Kasumi-1 (cell line): Measurements from ENCODE around the gene UBAP1.
A peak's percentile ranks its signal among the peaks of the same experiment; 100 is the strongest.
"Not testable (repeated sequence)": the region's sequence is repeated elsewhere in the genome, so short reads cannot be mapped to it uniquely, and the experiment has no call there.

ENCODE experiments used
- DNase-seq, 2 experiments: peaks; one replicate each; lab custom pipeline; 2025; lab: John Stamatoyannopoulos, UW

Gene UBAP1

DNA sequence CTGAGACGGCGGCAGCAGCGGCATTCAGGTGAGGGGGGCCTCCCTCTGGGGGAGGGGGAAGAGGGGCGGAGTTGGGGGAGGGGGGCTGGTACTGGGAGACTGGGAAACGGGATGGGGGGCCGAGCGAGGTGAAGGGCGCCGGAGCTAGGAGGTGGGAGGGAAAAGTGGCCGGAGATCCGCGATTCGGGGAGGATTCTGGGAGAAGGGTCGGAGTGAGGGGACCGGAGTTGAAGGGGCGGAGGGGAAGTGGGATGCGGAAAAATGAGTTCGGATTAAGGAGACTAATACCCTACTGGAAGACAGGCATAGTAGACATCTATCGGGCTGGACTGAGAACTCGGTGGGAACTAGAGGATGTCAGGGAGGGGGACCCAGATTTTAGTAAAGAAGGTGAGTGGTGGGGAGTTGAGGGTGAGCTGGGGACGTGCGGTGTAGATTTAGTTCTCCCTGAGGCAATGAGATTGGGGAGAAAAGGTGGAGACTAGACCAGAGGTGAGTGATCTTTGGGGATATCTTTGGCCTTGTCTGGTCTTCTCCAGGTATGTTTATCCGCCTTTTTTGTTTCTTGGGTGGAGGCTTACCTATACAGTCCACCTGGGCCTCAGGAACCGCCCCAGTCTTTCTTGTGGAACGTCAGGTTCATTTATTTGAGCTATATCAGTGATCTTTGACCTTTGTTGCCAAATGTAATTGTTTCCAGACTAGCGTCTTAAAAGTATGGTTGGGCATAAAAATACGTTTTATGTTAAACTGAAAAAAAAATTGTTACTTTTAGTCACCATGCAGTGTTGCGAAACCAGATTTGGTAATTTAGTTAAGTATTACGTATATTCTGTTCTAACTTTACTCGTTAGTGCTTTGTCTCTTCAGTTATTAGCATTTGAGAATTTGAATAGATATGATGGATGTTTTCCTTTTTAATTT, 632 bp downstream of the UBAP1 start:
- DNase-seq = peak in 1 of 2 experiments; percentile 43

DNA sequence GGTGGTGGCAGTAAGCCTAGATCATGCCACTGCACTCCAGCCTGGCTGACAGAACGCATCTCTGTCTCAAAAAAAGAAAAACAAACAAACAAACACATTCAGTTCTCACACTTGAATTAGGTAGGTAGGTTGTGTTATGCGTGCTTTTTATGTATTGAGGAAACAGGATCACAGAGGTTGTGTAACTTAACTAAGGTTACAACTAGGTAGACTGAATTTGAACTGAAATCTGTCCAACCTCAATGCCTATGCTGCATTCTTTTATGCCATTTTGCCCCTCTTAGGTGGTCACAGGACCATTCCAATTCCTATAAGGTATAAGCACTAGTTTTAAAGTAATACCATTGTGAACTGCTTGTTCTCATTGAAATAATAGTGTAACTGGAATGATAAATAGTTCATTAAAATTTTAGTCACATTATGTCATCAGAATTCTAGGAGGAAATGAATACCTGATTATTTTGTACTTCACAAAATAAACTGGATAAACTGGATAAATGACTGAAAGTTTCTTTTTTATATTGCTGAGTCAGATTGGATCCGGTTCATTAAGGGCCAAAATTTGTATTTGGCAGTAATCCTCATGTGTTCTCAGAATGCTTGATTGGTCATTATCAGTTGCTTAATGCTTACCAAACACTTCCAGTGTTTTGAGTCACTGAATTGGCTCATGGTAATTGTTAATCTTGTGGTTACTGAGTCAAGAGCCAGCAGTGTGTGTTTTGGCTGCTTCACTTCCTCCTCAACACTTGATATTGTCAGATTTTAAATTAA, 7.1 kb downstream of the UBAP1 start:
- DNase-seq = peak; percentile 55

DNA sequence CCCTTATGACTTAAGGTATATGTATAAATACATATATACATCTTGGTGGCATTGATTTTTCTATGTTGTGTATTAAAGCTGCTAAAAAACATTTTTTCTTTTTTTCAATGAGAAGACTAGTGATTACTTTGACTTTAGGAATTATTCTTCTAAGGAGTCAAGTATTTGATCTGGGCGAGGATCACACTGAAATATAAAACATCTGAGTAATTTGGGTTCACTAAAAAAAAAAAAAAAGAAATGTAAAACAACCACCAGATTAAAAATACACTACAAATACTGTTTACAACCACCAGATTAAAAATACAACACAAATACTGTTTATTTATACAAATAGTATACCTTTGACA, 9.0 kb downstream of the UBAP1 start:
- no peak for DNase-seq

DNA sequence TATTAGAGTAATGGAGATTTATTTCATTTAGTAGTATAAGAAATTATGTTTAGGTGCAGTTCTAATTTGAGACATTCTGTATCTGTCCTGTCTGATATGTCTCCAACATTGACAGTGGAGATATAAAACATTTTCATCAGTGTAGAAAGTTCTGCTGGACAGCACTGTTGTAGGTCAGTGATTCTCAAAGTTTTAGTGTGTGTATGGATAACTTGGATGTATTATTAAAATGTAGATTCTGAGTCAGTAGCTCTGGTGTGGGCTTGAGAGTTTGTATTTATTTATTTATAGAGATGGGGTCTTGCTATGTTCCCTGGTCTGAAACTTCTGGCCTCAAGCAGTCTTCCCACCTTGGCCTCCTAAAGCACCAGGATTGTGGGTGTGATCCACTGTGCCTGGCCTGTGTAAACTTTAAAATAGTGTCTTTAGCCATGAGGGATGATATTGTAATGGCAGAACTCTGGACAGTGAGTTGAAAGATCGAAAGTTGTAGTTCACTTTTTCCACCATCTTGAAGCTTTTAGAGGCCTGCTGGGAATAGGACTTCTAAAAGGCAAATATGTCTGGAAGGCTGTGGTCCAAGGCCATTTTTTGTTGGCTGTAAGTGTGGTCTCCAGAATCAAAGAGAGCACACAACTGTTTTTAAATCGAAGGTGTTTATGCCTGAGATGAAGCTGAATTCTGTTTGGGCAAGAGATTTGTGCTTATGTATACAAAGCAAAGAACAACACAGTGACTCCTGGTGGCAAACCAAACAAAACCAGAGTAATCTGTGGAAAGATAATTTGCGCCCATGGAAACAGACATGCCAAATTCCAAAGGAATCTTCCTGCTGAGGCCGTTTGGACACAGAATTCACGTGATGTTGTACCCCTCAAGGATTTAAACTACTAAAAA, 12.4 kb downstream of the UBAP1 start:
- no peak for DNase-seq

DNA sequence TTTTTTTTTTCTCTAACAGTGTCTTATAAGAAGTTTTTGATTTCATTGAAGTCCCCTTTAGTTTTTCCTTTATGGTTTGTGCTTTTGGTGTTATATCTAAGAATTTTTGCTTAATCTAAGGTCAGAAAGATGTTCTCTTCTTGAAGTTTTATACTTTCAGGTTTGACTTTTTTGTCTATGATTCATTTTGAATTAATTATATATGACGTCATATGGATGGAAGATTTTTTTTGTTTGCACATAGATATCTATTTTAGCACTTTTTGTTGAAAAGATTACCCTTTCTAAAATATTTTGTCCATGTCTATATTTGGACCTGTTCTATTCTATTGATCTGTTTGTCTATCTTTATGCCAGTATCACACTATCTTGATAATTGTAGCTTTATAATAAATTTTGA, 16.3 kb downstream of the UBAP1 start:
- no peak for DNase-seq

DNA sequence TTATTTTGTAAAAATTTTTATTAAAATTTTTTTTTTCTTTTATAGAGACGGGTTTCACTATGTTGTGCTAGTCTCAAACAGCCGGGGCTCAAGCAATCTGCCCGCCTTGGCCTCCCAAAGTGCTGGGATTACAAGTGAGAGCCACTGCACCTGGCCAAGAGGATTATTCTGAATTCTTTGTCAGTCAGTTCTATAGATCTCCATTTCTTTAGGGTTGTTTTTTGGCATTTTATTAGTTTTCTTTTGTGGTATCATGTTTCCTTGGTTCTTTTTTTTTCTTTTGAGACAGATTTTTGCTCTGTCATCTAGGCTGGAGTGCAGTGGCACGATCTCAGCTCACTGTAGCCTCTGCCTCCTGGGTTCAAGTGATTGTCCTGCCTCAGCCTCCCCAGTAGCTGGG, 18.4 kb downstream of the UBAP1 start:
- DNase-seq = not testable (repeated sequence)

DNA sequence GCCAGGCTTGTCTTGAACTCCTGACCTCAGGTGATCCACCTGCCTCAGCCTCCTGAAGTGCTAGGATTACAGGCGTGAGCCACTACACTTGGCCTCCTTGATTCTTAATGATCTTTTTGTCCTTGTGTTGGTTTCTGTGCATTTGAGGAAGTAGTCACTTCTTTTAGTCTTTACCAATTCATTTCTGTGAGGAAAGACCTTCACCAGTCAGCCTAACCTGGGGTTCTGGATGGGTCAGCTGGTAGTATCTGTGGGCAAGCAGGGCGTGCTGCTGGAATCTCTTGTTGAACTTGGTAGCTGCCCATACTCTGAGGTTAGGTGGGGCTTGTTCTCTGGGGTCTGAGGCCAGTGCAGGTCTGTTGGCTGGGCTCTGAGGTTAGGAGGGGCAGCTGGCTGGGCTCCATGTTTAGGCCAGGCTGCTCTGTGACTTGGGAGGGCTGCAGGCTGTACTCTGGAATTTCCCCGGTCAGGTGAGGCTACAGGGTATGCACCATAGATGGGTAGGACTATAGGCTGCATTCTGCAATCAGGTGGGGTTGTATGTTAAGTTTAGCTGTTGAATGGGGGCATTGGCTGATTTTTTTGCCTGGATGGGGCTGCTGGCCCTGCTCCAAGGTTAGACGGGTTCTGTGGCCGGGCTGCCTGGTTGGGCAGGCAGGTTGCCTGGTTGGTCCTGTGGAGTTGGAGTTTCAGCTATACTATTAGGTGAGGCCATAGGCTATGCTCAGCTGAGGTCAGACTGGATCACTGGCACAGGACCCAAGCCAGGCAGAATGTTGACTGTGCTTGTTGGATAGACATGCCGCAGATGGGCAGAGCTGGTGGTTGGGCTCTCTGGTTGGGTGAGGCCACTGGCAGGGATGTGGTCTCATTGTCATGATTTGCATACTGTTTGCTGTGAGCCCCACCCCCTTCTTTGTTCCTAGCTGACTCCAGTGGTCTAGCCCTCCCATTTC, 19.2 kb downstream of the UBAP1 start:
- peak in 1 of 2 experiments; percentile 12 for DNase-seq

DNA sequence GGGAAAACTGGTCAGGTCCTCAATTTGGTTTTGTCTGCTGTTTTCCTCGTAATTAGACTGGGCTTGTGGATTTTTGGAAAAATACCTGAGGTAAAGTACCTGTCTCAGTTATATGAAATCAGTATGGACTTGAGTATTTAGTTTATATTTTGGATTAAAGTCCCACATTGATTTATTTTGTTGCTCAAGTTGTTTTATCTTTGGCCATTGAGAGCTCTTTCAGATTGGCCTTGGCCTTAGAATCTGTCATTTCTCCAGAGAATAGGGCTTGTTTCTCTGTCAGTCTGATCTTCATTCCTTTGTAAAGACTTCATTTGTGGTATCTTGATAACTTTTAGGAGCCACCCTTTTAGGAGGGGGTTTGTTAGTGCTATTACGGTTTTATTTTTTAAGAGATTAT, 21.2 kb downstream of the UBAP1 start:
- DNase-seq = no peak

DNA sequence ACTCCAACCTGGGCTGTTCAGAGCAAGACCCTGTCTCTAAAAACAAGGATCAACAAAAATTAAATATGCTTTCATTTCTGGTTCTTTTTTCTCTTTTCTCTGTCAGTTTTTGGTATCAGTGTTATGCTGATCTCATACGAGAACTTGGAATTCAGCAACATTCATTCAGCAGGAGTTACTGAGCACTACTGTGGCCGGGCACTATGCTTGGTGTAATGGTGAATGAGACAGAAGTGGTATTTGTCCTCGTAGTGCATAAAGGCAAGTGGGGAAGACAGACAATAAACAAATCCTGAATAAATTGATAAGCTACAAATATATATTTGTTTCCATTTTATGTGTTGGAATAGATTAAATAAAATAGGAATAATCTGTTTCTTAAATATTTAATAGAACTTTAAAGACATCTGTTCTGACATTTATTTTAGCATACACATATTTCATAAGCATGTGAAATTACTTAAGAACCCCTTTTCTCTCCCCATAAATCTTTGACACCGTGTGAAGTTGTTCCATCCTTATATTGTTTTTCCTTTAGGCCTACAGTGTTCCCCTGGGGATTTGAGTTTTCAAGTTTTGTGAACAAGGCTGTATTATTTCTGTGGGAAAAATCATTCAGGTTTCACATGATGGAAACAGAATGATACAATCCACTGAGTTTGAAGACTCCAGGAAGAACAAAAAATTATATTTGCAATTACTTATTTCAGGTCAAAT, 24.6 kb downstream of the UBAP1 start:
- DNase-seq = no peak

DNA sequence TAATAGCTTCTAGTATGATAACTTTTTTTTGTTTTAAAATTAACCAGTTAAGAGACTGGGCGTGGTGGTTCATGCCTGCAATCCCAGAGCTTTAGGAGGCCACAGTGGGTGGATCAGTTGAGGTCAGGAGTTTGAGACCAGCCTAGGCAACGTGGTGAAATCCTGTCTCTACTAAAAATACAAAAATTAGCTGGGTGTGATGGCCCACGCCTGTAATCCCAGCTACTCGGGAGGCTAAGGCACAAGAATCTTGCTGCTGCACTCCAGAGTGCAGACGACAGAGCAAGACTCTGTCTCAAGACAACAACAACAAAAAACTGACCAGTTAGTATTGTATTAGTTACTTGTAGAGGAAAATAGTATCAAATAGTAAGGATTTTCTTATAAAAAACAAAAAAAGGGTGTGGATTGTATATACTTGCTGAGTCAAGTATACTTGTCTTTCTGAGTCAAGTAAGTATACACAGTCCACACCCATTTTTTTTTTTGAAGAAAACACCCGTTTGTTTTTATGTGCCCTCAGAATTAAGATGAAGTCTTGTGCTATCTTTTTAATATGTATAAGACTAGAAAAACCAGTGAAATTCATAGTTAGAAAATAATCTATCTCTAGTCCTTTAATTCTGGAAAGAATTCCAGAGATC, 25.3 kb downstream of the UBAP1 start:
- DNase-seq = no peak

DNA sequence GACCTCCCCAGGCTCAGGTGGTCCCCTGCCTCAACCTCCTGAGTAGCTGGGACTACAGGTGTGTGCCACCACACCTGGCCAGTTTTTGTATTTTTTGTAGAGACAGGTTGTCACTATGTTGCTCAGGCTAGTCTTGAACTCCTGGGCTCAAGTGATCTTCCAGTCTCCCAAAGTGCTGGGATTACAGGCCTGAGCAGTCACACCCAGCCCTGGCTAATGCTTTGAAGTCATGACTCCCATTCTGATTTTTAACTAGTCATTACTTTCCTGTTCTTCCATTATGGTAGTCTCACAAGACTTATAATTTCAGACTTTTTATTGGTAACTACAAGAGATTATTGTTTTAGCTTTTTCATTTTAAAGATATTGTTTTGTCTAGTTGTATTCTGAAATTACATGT, 26.3 kb downstream of the UBAP1 start:
- DNase-seq = no peak

DNA sequence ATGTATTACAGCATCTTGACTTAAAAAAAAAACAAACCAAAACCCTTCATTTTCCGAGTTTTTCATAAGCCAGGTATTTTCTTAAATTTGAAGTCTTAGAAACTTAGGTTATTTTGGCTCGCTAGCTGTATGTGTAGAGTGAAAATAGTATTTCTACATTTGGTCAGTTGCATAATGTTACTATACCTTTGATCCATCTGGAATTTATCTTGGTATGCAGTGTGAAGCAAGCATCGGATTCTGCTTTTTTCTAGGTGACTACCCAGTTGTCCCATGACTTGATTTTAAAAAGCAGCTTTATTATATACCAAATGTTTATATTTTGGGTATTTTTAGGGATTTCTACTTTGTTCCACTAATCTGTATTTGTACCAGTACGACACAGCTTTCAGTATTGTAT, 27.7 kb downstream of the UBAP1 start:
- DNase-seq = no peak

DNA sequence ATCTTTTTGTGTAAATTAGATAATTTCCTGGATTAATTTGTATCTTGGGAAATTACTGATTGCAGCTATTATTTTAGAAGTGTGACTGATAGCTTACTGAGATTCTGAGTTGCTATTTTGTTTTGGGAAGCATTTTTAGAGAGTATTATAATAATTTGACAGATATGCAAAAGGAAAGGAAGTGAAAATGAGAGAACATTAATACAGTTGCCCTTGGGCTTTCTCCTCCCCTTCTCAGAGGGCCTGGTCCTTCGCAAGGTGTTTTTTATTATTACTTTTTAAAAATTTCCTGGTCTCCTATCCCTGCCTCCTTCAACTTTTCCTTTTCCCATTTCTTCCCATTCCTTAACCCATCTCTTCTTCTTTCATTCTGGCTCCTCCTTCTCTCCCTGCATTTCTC, 32.6 kb downstream of the UBAP1 start:
- DNase-seq = no peak

DNA sequence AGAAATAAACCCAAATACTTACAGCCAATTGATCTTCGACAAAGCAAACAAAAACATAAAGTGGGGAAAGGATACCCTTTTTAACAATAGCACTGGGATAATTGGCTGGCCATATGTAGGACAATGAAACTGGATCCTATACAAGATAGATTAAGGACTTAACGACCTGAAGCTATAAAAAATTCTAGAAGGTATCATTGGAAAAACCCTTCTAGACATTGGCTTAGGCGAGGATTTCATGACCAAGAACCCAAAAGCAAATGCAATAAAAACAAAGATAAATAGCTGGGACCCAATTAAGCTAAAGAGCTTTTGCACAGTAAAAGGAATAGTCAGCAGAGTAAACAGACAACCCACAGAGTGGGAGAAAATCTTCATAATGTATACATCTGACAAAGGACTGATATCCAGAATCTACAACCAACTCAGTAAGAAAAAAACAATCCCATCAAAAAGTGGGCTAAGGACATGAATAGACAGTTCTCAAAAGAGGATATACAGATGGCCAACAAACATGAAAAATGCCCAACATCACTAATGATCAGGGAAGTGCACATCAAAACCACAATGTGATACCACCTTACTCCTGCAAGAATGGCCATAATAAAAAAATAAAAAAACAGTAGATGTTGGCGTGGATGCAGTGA, 35.6 kb downstream of the UBAP1 start:
- not testable (repeated sequence) for DNase-seq

DNA sequence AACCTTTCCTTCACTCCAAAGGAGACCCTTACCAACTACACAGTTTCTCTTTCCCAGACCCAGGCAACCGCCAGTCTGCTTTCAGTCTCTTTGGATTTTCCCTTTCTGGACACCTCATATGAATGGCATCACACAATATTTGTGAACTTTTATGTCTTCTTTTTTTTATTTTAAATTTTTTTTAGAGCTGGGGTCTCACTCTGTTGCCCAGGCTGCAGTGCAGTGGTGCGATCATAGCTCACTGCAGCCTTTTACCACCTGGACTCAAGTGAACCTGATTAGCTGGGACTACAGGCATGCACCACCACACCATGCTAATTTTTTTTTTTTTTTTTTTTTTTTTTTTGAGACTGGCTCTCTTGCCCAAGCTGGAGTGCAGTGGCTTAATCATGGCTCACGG, 37.5 kb downstream of the UBAP1 start:
- DNase-seq = no peak

DNA sequence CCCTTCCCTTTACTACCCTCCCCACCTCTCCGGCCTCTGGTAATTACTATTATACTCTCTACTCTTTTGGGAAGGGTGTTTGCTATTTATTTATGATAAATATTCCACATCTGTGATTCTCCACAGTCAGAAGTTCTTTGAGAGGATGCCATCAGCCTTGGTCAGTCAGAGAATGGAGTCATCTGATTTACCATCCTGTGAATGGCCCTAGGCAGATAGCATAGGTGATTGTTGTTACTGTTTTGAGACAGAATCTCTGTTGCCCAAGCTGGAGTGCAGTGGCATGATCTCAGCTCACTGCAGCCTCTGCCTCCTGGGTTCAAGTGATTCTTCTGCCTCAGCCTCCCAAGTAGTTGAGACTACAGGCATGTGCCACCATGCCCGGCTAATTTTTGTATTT, 38.2 kb downstream of the UBAP1 start:
- DNase-seq = not testable (repeated sequence)

DNA sequence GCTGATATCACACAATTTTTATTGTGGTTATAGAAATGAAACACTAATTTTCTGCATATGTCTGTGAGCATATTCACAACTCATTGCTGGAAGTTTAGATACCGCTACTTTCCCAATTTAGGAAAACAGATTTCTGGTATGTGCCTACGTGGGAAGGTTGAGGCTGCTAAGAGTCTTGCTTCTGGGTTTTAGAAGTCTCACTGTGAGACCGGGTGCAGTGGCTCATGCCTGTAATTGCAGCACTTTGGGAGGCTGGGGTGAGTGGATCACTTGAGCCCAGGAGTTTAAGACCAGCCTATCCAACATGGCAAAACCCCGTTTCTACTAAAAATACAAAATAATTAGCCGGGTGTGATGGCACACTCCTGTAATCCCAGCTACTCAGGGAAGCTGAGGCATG, 39.6 kb downstream of the UBAP1 start:
- DNase-seq = no peak

DNA sequence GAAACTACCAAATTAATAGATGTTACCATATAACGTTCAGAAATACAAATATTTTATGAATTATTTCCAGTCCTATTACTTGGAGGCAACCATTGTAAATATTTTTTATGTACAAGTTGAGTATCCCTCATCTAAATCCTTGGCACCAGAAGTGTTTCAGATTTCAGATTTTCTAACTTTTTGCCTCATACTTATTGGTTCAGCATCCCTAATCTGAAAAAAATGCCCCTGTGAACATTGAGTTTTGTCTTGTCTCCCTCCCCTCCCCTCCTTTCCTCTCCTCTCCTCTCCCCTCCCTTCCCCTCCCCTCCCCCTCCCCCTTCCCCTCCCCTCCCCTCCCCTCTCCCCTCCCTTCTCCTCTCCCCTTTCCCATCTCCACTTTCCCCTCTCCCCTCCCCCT, 40.6 kb downstream of the UBAP1 start:
- DNase-seq = no peak

DNA sequence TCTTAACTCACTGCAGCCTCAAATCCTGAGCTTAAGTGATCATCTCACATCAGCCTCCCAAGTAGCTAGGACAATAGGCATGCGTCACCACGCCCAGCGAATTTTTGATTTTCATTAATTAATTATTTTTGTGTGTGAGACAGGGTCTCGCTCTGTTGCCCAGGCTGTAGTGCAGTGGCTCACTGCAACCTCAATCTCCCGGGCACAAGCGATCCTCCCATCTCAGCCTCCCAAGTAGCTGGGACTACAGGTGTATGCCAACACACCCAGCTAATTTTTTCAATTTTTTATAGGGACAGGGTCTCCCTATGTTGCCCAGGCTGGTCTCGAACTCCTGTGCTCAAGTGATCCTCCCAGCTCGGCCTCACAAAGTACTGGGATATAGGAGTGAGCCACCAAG, 41.4 kb downstream of the UBAP1 start:
- no peak for DNase-seq
